Thymus (tissue), 11 donors: ENCODE measurements around the gene ZBTB18. TPM values are rescaled to one million over a fixed set of nuclear protein-coding genes. Genes with fewer than 3 reads are reported as not detected.

ENCODE experiments used
- DNase-seq, 9 donors: peaks; one replicate each; pipeline ENCODE4 v3.0.0-alpha.2; 2013; ENCODE audit warnings: low spot score in 9 of 9, low read depth in 6 of 9, missing footprints in 1 of 9
- H3K27ac ChIP-seq, 2 donors: one replicate each; pipeline ENCODE4 v1.5.1; 2013; ENCODE audit warnings: control low read depth in 1 of 2, low read depth in 1 of 2, low read length in 1 of 2, mild to moderate bottlenecking in 1 of 2, moderate library complexity in 1 of 2
- H3K27me3 ChIP-seq, 2 donors: one replicate each; pipeline ENCODE4 v1.5.1; 2013; ENCODE audit warnings: low read length in 1 of 2; ENCODE audit not compliant: control insufficient read depth in 2 of 2, insufficient read depth in 1 of 2
- H3K36me3 ChIP-seq, 2 donors: one replicate each; pipeline ENCODE4 v1.5.1; 2013; ENCODE audit warnings: low read length in 1 of 2, mild to moderate bottlenecking in 1 of 2, moderate library complexity in 1 of 2; ENCODE audit not compliant: control insufficient read depth in 2 of 2, insufficient read depth in 2 of 2
- H3K4me1 ChIP-seq, 2 donors: one replicate each; pipeline ENCODE4 v1.5.1; 2013; ENCODE audit warnings: low read length in 2 of 2; ENCODE audit not compliant: control insufficient read depth in 2 of 2, insufficient read depth in 2 of 2
- H3K4me3 ChIP-seq, 2 donors: one replicate each; pipeline ENCODE4 v1.5.1; 2013; ENCODE audit warnings: low read length in 2 of 2, control low read depth in 1 of 2, mild to moderate bottlenecking in 1 of 2
- H3K9me3 ChIP-seq, 2 donors: one replicate each; pipeline ENCODE4 v1.5.1; 2013; ENCODE audit warnings: low read length in 1 of 2, mild to moderate bottlenecking in 1 of 2; ENCODE audit not compliant: control insufficient read depth in 2 of 2, insufficient read depth in 1 of 2
- WGBS: extraction: QIAGEN DNeasy Blood & Tissue Kit; methylation state at CpG from one replicate; pipeline ENCODE4 v1.1.7; 2013; 5-methylcytosine and 5-hydroxymethylcytosine counted together
- polyA plus RNA-seq: library from polyadenylated mRNA; stranded (reverse); fragments of 200-250 nt; gene quantifications from one replicate; pipeline ENCODE4 v1.2.3, GENCODE V29; 2013
- total RNA-seq: library from RNA; stranded (reverse); fragments of 120-200 nt; gene quantifications from one replicate; pipeline ENCODE4 v1.2.4, GENCODE V29; 2013
- donor health status: healthy.

ZBTB18 gene
- total and polyA plus RNA-seq, 2 donors, result 37.2 to 47.3 TPM

GRCh38 chr1:244106176-244106575, 55.1 kb downstream of the ZBTB18 start:
- Histone ChIP-seq H3K27me3 (no peaks in the 10 kb centered on the region), H3K4me3 (no peak overlapping the region), H3K27ac (no peak overlapping the region), H3K36me3 (no peaks in the 10 kb centered on the region), H3K9me3 (no peaks in the 10 kb centered on the region), H3K4me1 (peaks cover 1% of the 10 kb centered on the region in 2 donors)
- no peak for DNase-seq
- WGBS, result 96% methylated on average over 3 of the region's 3 CpGs

Other genes with a start within 250 kb of the ZBTB18 start
- gene AKT3, start 201.0 kb upstream of the ZBTB18 start, total RNA-seq, result 45.3 TPM
- gene AKT3, start 201.0 kb upstream of the ZBTB18 start, polyA plus RNA-seq, result 14.5 TPM